Bronchial smooth muscle cell (primary cell): ENCODE data around the gene PARP15. TPM values are rescaled to one million over a fixed set of nuclear protein-coding genes. Genes with fewer than 3 reads are reported as not detected.

Source experiments
- total RNA-seq: library from RNA; depleted of rRNA; stranded (reverse); fragments of >200 nt; gene quantifications from 2 replicates; pipeline ENCODE4 v1.2.1, GENCODE V29; 2014

PARP15 gene
- 0.16 and 0.17 TPM in 2 replicates for total RNA-seq

DNA sequence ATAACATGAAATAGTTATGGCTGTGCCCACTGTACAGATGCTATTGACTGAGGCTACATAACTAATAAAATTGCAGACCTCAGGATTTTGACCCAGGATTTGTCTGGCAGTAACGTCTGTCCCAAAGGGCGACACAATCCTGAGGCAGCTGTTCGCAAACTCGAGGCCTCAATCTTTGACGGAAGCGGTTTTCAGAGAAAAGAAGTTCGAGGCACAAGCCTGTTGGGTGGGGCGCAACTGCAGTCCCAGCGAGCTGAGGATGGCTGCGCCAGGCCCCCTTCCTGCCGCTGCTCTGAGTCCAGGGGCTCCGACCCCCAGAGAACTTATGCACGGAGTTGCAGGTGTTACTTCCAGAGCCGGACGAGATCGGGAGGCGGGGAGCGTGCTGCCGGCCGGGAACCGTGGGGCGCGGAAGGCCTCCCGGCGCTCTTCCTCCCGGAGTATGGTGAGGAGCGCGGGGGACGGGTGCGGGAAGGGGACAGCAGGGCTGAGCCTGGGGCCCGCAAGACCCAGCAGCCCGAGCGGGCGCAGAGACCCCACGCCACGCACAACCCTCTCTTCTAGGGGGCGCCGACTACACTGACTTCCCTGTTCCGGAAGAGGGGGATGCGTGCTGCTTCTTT, at the start of gene PARP15:
TSS of gene PARP15 (plus strand) at position 242 of the 623 bp plus-strand sequence. CDS start at position 260, 18 bp downstream.

DNA sequence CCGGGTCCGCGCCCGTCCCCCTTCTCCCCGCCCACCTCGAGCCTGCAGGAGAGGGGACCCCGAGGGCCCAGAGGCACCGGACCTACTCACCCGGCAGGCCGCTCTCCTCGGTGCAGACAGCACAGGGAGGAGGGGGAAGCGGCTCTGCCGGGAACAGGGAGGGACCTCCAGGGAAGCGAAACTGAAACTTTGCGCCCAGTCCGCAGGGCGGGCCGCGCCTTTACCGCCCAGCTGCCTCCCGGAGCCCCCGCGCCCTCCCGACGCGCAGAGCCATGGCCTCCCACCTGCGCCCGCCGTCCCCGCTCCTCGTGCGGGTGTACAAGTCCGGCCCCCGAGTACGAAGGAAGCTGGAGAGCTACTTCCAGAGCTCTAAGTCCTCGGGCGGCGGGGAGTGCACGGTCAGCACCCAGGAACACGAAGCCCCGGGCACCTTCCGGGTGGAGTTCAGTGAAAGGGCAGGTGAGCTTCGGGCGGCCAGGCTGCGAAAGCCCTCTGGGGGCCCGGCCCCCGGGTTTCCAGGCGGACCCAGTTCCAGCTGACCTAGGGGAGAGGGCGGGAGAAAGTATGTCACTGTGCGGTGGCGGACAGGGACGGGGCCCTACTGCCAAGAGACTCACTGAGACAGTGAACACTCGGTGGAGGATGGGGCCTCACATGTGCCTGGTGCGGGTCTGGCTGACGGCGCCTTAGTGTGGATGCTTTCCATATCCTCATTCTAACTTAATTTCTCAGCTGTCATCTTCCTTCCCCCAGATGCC, 13.1 kb upstream of the PARP15 start, which contains the start of the genes DTX3L and PARP9:
TSS of gene DTX3L (plus strand) at position 184 of the 758 bp plus-strand sequence. CDS start at position 273, 89 bp downstream.
TSS of gene PARP9 (minus strand) at position 146 of the 758 bp plus-strand sequence. CDS start 4,680 bp downstream, outside the sequence.

DNA sequence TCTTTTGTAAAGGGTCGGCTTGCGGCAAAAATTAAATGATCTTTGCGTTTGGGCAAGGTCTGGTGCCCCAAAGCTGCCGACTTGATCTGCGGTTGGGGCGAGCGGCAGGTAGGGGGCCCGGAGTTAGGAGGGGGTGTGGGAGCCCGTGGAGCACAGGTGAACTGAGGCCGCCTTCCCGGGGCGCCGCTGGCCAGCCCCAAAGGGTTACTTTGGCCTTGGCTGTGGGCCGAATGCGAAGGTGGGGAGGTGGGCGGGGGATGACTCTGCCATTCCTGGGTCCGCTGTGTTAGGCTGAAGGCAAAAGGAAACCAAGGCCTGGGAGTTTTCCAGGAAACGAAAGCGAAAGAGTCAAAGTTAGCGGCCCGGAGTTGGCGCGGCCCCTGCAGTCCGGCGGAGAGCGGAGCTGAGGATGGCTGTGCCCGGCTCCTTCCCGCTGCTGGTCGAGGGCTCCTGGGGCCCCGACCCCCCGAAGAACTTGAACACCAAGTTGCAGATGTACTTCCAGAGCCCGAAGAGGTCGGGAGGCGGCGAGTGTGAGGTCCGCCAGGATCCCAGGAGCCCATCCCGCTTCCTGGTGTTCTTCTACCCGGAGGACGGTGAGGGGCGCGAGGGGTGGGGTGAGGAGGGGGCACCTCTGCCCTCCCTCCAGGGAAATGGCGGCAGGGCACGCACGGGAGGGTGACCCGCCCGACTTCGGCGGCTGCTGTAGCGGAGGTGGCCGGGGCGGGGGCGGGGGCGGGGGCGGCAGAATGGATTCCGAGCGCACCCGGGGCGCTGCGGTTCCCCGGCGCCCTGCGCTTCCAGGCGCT, 103.2 kb downstream of the PARP15 start, which contains the start of gene PARP14:
TSS of gene PARP14 (plus strand) at position 365 of the 809 bp plus-strand sequence. CDS start at position 410, 45 bp downstream.

Other genes starting within 250 kb of the PARP15 start
- 22.1 and 24.7 TPM in 2 replicates for gene MIX23, start 194.4 kb upstream of the PARP15 start, total RNA-seq
- gene FAM162A, start 193.5 kb upstream of the PARP15 start, total RNA-seq, result 15.4 and 20.3 TPM in 2 replicates
- gene WDR5B, start 161.6 kb upstream of the PARP15 start, total RNA-seq, result 3.7 and 5.0 TPM in 2 replicates
- 18.9 and 22.6 TPM in 2 replicates for gene KPNA1, start 62.7 kb upstream of the PARP15 start, total RNA-seq
- 23.4 and 26.5 TPM in 2 replicates for gene PARP9, start 13.3 kb upstream of the PARP15 start, total RNA-seq
- gene DTX3L, start 13.3 kb upstream of the PARP15 start, total RNA-seq, result 8.8 and 14.2 TPM in 2 replicates
- gene PARP14, start 103.2 kb downstream of the PARP15 start, total RNA-seq, result 46.7 and 47.6 TPM in 2 replicates
- gene HSPBAP1, start 216.2 kb downstream of the PARP15 start, total RNA-seq, result 6.2 and 6.8 TPM in 2 replicates
- gene SLC49A4, start 217.4 kb downstream of the PARP15 start, total RNA-seq, result 7.6 and 13.1 TPM in 2 replicates